Right ventricle myocardium inferior (tissue), 1 donor: ENCODE data around the gene LUC7L. TPM values are rescaled to one million over a fixed set of nuclear protein-coding genes. Genes with fewer than 3 reads are reported as not detected.
A peak's percentile ranks its signal among the peaks of the same experiment; 100 is the strongest.
"Not testable (repeated sequence)": the region's sequence is repeated elsewhere in the genome, so short reads cannot be mapped to it uniquely, and the experiment has no call there.

ENCODE experiments used
- ATAC-seq: fragments of 200-7000 bp; cut with Tn5 transposase; one replicate; pipeline ENCODE4 v1.9.1; 2020; ENCODE audit warnings: mild to moderate bottlenecking, moderate library complexity
- DNase-seq: peaks from one replicate; pipeline ENCODE4 v3.0.0; 2021; ENCODE audit errors: missing footprints
- intact Hi-C: fragments of 100-400 bp; cut with DNase I; formaldehyde crosslinking; loops from one replicate; pipeline ENCODE4 v1.11.0; 2022
- total RNA-seq: library from RNA; stranded (reverse); fragmentation: NEBNext Ultra II Directional; extraction: Animal tissue kit (Norgen Biotek cat#: 25700); gene quantifications from one replicate; pipeline ENCODE4 v1.2.1, GENCODE V29; 2021
- donor health status: DM: no; HTN: yes; CAD: no; lungs with severe emphysema.

Gene LUC7L
- total RNA-seq, 1 donor from 2014 or later = 23.5 TPM

DNA sequence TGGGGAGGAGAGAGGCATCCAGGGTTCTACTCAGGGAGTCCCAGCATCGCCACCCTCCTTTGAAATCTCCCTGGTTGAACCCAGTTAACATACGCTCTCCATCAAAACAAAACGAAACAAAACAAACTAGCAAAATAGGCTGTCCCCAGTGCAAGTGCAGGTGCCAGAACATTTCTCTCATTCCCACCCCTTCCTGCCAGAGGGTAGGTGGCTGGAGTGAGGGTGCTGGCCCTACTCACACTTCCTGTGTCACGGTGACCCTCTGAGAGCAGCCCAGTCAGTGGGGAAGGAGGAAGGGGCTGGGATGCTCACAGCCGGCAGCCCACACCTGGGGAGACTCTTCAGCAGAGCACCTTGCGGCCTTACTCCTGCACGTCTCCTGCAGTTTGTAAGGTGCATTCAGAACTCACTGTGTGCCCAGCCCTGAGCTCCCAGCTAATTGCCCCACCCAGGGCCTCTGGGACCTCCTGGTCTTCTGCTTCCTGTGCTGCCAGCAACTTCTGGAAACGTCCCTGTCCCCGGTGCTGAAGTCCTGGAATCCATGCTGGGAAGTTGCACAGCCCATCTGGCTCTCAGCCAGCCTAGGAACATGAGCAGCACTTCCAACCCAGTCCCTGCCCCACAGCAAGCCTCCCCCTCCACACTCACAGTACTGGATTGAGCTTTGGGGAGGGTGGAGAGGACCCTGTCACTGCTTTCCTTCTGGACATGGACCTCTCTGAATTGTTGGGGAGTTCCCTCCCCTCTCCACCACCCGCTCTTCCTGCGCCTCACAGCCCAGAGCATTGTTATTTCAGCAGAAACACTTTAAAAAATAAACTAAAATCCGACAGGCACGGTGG, 55.1 kb downstream of the LUC7L start:
- DNase-seq, intact Hi-C loops, ATAC-seq: not testable (repeated sequence)

GRCh38 chr16:173211-173854, 55.9 kb downstream of the LUC7L start:
- DNase-seq, intact Hi-C loops, ATAC-seq: not testable (repeated sequence)

- DNase-seq, ATAC-seq: not testable (repeated sequence)
Observed at GRCh38 chr16:172374-172941, 56.8 kb downstream of the LUC7L start, which contains the start of gene HBA2. Gene HBA2, plus strand, starts transcription at chr16:172876. Its CDS starts 37 bp downstream, at chr16:172913.

GRCh38 chr16:170788-171187, 58.5 kb downstream of the LUC7L start:
- ATAC-seq (no peak), DNase-seq (no peak)
- intact Hi-C loops = no loop called here

More at GRCh38 chr16:172374-172941, 56.8 kb downstream of the LUC7L start, which contains the start of gene HBA2:
- intact Hi-C loops = not testable (repeated sequence)

- ATAC-seq, intact Hi-C loops, DNase-seq: not testable (repeated sequence)
Observed at GRCh38 chr16:170088-170507, 59.2 kb downstream of the LUC7L start.

DNA sequence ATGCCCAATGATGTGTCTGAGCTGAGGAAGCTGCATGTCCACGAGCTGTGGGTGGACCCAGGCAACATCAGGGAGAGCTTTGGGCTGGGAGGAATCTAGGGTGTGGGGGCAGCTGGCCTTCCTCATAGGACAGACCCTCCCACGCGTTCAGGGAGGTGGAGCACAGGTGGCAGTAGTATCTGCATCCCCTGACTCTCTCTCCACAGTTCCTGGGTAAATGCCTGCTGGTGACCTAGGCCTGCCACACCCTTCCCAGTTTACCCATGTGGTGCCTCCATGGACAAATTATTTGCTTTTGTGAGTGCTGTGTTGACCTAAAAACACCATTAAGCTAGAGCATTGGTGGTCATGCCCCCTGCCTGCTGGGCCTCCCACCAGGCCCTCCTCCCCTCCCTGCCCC, 60.2 kb downstream of the LUC7L start:
- DNase-seq (no peak), ATAC-seq (no peak)
- intact Hi-C loops = no loop called here

DNA sequence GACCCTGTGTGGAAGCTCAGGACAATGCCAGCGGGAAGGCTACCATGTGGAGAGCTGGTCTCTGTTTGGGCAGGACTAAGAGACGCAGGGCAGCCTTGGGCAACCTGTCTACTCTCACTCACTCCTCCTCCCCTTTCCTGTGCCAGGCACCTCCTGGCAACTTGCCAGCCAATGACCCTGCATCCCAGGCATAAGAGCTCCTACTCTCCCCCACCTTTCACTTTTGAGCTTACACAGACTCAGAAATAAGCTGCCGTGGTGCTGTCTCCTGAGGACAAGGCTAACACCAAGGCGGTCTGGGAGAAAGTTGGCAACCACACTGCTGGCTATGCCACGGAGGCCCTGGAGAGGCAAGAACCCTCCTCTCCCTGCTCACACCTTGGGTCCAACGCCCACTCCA, 60.8 kb downstream of the LUC7L start:
- intact Hi-C loops = no loop called here
- ATAC-seq = no peak
- no peak for DNase-seq

DNA sequence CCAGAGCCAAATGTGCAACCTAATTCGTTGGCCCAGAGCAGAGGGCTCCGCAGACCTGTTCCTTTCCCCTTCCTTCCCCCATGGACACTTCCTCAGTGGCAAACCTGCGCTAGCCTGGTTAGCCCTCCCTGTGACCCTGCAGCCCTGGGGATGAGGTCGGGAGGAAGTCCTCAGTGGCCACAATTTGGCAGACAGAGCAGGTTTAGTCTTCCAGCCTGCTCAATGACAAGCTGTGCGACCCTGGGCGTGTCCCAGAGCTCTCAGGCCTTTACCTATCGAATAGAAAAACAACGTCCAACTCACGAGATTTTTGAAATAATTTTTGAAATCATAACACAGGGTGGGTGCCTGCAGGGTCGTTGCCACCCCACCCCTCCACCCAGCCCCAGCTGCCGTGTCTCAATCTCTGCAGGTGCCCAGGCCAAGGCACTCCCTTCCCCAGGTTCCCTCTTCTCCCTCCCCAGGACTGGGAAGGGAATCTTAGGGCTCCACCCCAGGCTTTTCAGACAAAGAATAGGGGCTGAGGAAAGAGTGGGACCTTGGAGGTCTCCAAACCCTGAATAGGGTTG, 62.0 kb downstream of the LUC7L start:
- intact Hi-C loops = no loop called here
- no peak for ATAC-seq
- DNase-seq = no peak

DNA sequence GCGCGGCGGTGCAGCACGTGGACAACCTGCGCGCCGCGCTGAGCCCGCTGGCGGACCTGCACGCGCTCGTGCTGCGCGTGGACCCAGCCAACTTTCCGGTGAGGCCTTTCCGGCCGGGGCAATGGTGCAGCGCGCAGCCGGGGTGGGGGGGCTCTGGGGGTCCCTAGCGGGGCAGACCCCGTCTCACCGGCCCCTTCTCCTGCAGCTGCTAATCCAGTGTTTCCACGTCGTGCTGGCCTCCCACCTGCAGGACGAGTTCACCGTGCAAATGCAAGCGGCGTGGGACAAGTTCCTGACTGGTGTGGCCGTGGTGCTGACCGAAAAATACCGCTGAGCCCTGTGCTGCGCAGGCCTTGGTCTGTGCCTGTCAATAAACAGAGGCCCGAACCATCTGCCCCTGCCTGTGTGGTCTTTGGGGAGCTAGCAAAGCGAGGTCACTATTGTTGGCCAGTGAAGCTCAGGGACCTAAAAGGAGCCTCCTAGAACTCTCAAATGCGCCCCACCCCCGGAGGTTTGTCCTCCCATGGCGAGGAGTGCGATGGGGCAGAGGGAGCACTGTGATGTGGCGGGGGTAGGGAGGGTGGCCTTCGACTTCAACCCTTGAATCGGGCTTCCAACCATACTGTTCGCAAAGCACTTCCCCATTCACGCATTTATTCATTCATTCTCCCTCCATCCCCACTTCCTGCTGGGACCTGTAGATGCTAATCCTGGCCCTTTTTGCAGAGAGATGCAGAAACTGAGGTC, 62.7 kb downstream of the LUC7L start:
- intact Hi-C loops = no loop called here
- no peak for DNase-seq
- no peak for ATAC-seq

DNA sequence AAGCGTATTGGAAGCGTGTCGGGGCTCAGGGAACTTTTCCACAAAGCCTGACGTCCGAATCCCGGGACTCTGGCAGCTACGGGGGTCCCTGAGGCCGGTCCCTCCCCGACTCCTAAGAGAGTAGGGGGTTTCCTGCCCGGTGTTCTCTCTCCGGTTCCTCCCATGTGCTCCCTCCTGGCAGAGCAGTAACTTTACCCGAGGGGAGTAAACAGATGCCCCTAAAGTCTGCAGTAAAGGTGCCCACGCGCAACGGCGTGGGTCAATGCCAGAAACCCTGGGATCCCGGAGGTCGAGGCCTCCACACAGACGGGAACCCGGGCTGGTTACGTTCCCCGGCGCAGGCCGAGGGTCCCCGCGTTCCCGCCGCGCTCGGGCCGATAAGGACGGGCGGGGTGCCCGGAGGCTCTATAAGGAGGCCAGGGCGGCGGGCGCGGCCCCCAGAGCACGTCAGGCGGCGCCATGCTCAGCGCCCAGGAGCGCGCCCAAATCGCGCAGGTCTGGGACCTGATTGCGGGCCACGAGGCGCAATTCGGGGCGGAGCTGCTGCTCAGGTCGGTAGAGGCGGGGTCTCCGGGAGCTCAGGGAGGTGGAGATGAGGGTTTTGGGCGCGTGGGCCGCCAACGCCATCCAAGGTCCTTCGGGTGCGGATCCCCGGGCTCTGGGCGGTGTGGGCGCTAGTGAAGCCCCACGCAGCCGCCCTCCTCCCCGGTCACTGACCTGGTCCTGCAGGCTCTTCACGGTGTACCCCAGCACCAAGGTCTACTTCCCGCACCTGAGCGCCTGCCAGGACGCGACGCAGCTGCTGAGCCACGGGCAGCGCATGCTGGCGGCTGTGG, 63.5 kb downstream of the LUC7L start, which contains the start of gene HBM:
Gene HBM (plus strand): TSS at position 440 of the 836 bp plus-strand sequence. CDS start 20 bp downstream, at position 460.
- no peak for ATAC-seq
- intact Hi-C loops = no loop called here

GRCh38 chr16:164827-165538, 64.3 kb downstream of the LUC7L start:
- DNase-seq = no peak
- intact Hi-C loops = no loop called here
- no peak for ATAC-seq

More for the DNA sequence above, 63.5 kb downstream of the LUC7L start, which contains the start of gene HBM:
- no peak for DNase-seq

GRCh38 chr16:164134-164823, 65.0 kb downstream of the LUC7L start:
- DNase-seq, ATAC-seq, intact Hi-C loops: not testable (repeated sequence)

- ATAC-seq = peak; percentile 63
- DNase-seq, intact Hi-C loops: not testable (repeated sequence)
Observed at GRCh38 chr16:163696-164095, 65.6 kb downstream of the LUC7L start.

GRCh38 chr16:163139-163538, 66.1 kb downstream of the LUC7L start:
- ATAC-seq, DNase-seq, intact Hi-C loops: not testable (repeated sequence)

- intact Hi-C loops = no loop called here
- DNase-seq = no peak
- no peak for ATAC-seq
Observed at GRCh38 chr16:162271-162991, 66.8 kb downstream of the LUC7L start.
